ENCODE data around the gene LCN12. TPM values are rescaled to one million over a fixed set of nuclear protein-coding genes. Genes with fewer than 3 reads are reported as not detected.

The LCN12 gene
- total RNA-seq, 4 donors from 2014 or later, result not detected

DNA sequence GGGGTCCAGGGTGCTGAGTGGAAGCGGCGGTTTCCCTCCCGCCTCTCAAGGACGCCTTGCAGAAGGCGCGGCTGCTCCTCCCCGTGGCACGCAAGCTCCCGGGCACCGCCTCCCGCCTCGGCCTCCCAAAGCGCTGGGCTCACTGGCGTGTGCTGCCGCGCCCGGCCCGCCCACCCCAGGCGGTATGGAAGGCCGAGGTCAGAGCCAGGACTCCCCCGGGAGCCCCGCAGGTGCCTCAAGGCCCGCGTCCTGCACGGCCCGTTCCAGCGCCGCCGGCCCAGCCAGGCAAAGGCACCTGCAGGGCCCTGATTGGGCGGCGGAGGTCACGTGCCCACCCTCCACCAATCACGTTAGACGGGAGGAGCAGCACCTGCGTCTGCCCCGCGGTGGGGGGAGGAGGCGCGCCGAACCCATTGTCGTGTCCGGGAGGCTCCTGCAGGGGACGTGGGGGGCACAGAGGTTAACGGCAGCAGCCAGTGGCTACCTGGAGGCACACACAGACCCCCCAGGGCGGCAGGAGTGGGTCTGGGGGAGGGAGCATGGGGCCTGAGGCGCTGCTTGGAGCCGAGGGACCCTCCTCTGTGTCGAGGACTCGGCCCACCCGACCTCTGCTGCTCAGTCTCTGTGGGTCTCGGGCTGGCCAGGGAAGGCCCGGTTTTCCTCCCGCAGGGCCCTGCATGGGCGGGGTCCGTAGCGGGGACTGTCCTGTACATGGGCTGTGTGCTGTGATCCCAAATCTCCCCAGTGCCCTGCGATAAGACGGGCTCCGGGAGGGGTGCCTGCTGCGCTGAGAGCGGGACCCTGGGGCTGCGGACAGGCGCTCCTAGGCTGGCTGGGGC lies 2.0 kb upstream of the LCN12 start:
- TF ChIP-seq CTCF (IDR thresholded peaks at IDR 0.05) (peak; percentile 17 to 39 (median 32)), POLR2A (IDR thresholded peaks at IDR 0.05; ENCODE audit: low read depth) (peak; percentile 37), EP300 (IDR thresholded peaks at IDR 0.05) (no peak), POLR2AphosphoS5 (IDR thresholded peaks at IDR 0.05) (peak; percentile 88 to 94)
- H3K27me3 ChIP-seq, result no peaks in the 10 kb centered on the region

GRCh38 chr9:136950656-136951276 lies 1.3 kb upstream of the LCN12 start:
- H3K27ac ChIP-seq (replicated peaks in 1 of 4), result peak overlapping the region; percentile 86 to 92 (median 90)
- TF ChIP-seq POLR2A (IDR thresholded peaks at IDR 0.05; ENCODE audit: low read depth) (no peak), EP300 (IDR thresholded peaks at IDR 0.05) (no peak), CTCF (IDR thresholded peaks at IDR 0.05) (no peak), POLR2AphosphoS5 (IDR thresholded peaks at IDR 0.05) (no peak)
- H3K4me1 ChIP-seq, result peaks cover 25 to 33% (median 28%) of the 10 kb centered on the region in 4 donors
- no peaks in the 10 kb centered on the region for H3K9me3 ChIP-seq
- intact Hi-C loops (cut with DNase I), result loop anchor here (5.0 kb wide), 1 partner anchor 163 kb away; no protein-coding TSS in a partner anchor
- peak overlapping the region; percentile 77 to 92 (median 84) for H3K4me3 ChIP-seq
- no peaks in the 10 kb centered on the region for H3K27me3 ChIP-seq
- 88% methylated on average over 2 of the region's 9 CpGs for WGBS
- H3K36me3 ChIP-seq, result no peaks in the 10 kb centered on the region
- DNase-seq (ENCODE audit: extremely low spot score), result no peak

More for the DNA sequence above, 2.0 kb upstream of the LCN12 start:
- Histone ChIP-seq H3K27ac (replicated peaks in 1 of 4) (peak overlapping the region; percentile 86 to 92 (median 90)), H3K4me3 (peak overlapping the region; percentile 77 to 92 (median 84)), H3K36me3 (no peaks in the 10 kb centered on the region), H3K9me3 (no peaks in the 10 kb centered on the region), H3K4me1 (peaks cover 27 to 40% (median 31%) of the 10 kb centered on the region in 4 donors)
- intact Hi-C loops (cut with DNase I), result loop anchor here (5.0 kb wide), 3 partner anchors 42 to 163 kb away; partner anchors contain the start of gene PAXX
- peak; percentile 98 for DNase-seq (ENCODE audit: extremely low spot score)
- 2% methylated on average over 11 of the region's 63 CpGs for WGBS

GRCh38 chr9:136952321-136952850 lies 313 bp downstream of the LCN12 start:
- H3K27me3 ChIP-seq, result no peaks in the 10 kb centered on the region
- WGBS, result 82% methylated on average over 4 of the region's 15 CpGs
- no peak overlapping the region for H3K4me3 ChIP-seq
- no peaks in the 10 kb centered on the region for H3K36me3 ChIP-seq
- intact Hi-C loops (cut with DNase I), result loop anchor here (5.0 kb wide), 1 partner anchor 165 kb away; no protein-coding TSS in a partner anchor
- H3K27ac ChIP-seq (replicated peaks in 1 of 4), result no peak overlapping the region
- no peaks in the 10 kb centered on the region for H3K9me3 ChIP-seq
- no peak for DNase-seq (ENCODE audit: extremely low spot score)
- TF ChIP-seq EP300 (IDR thresholded peaks at IDR 0.05) (no peak), POLR2AphosphoS5 (IDR thresholded peaks at IDR 0.05) (no peak), CTCF (IDR thresholded peaks at IDR 0.05) (no peak), POLR2A (IDR thresholded peaks at IDR 0.05; ENCODE audit: low read depth) (no peak)
- peaks cover 25 to 33% (median 28%) of the 10 kb centered on the region in 4 donors for H3K4me1 ChIP-seq

- Histone ChIP-seq H3K4me1 (peaks cover 21 to 28% (median 21%) of the 10 kb centered on the region in 4 donors), H3K4me3 (no peak overlapping the region), H3K36me3 (no peaks in the 10 kb centered on the region), H3K27ac (replicated peaks in 1 of 4) (no peak overlapping the region), H3K9me3 (no peaks in the 10 kb centered on the region), H3K27me3 (no peaks in the 10 kb centered on the region)
- 90% methylated on average over 19 of the region's 44 CpGs for WGBS
- no peak for DNase-seq (ENCODE audit: extremely low spot score)
- intact Hi-C loops (cut with DNase I), result loop anchor here (5.0 kb wide), 1 partner anchor 166 kb away; no protein-coding TSS in a partner anchor
- TF ChIP-seq POLR2A (IDR thresholded peaks at IDR 0.05; ENCODE audit: low read depth) (no peak), CTCF (IDR thresholded peaks at IDR 0.05) (no peak), POLR2AphosphoS5 (IDR thresholded peaks at IDR 0.05) (no peak), EP300 (IDR thresholded peaks at IDR 0.05) (no peak)
Observed at GRCh38 chr9:136952876-136953770, 1.1 kb downstream of the LCN12 start.
